ENCODE data around the gene GOLGA6L10.

GRCh38 chr15:82307714-82308081 is 41.6 kb downstream of the GOLGA6L10 start:
- TF ChIP-seq ATF3 (IDR thresholded peaks at IDR 0.05) (no peak), JUND (IDR thresholded peaks at IDR 0.05) (no peak), GABPA (IDR thresholded peaks at IDR 0.05 in 1 of 2, conservative IDR thresholded peaks at IDR 0.05 in 1 of 2) (no peak), TAF1 (conservative IDR thresholded peaks at IDR 0.05) (no peak)
- TF ChIP-seq, protein P1, sequence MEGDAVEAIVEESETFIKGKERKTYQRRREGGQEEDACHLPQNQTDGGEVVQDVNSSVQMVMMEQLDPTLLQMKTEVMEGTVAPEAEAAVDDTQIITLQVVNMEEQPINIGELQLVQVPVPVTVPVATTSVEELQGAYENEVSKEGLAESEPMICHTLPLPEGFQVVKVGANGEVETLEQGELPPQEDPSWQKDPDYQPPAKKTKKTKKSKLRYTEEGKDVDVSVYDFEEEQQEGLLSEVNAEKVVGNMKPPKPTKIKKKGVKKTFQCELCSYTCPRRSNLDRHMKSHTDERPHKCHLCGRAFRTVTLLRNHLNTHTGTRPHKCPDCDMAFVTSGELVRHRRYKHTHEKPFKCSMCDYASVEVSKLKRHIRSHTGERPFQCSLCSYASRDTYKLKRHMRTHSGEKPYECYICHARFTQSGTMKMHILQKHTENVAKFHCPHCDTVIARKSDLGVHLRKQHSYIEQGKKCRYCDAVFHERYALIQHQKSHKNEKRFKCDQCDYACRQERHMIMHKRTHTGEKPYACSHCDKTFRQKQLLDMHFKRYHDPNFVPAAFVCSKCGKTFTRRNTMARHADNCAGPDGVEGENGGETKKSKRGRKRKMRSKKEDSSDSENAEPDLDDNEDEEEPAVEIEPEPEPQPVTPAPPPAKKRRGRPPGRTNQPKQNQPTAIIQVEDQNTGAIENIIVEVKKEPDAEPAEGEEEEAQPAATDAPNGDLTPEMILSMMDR (IDR thresholded peaks at IDR 0.05; ENCODE audit: low read depth, low read length, missing input control), result no peak
- TF ChIP-seq, protein P2, sequence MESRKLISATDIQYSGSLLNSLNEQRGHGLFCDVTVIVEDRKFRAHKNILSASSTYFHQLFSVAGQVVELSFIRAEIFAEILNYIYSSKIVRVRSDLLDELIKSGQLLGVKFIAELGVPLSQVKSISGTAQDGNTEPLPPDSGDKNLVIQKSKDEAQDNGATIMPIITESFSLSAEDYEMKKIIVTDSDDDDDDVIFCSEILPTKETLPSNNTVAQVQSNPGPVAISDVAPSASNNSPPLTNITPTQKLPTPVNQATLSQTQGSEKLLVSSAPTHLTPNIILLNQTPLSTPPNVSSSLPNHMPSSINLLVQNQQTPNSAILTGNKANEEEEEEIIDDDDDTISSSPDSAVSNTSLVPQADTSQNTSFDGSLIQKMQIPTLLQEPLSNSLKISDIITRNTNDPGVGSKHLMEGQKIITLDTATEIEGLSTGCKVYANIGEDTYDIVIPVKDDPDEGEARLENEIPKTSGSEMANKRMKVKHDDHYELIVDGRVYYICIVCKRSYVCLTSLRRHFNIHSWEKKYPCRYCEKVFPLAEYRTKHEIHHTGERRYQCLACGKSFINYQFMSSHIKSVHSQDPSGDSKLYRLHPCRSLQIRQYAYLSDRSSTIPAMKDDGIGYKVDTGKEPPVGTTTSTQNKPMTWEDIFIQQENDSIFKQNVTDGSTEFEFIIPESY (IDR thresholded peaks at IDR 0.05), result no peak
